Kidney epithelial cell (primary cell): ENCODE measurements around the gene MAGI3. TPM values are rescaled to one million over a fixed set of nuclear protein-coding genes. Genes with fewer than 3 reads are reported as not detected.

Experiments
- DNase-seq: peaks from one replicate; pipeline ENCODE4 v3.0.0-alpha.2; 2010; ENCODE audit warnings: low read depth
- H3K27me3 ChIP-seq: 2 replicates; pipeline ENCODE4 v1.6.0; 2011; ENCODE audit warnings: low read length; ENCODE audit not compliant: control insufficient read depth, insufficient read depth
- H3K36me3 ChIP-seq: 2 replicates; pipeline ENCODE4 v1.5.1; 2011; ENCODE audit warnings: low read length; ENCODE audit not compliant: control insufficient read depth, insufficient read depth
- H3K4me3 ChIP-seq: 2 replicates; pipeline ENCODE4 v1.5.1; 2011; ENCODE audit warnings: low read depth, mild to moderate bottlenecking, control low read depth, low read length
- total RNA-seq: library from RNA; depleted of rRNA; stranded (reverse); fragments of >200 nt; gene quantifications from 2 replicates; pipeline ENCODE4 v1.2.3, GENCODE V29; 2015
- TF ChIP-seq, protein P1 (sequence below): IDR thresholded peaks from 2 replicates; pipeline ENCODE4 v1.5.1; 2011; ENCODE audit warnings: mild to moderate bottlenecking, moderate library complexity, low read length, control low read depth, inconsistent platforms; ENCODE audit not compliant: insufficient read depth, poor library complexity, severe bottlenecking

The MAGI3 gene
- total RNA-seq, 1 donor from 2014 or later, result 3.7 TPM

GRCh38 chr1:113519556-113519955, 129.2 kb downstream of the MAGI3 start:
- Histone ChIP-seq H3K36me3 (no peaks in the 10 kb centered on the region), H3K4me3 (no peak overlapping the region), H3K27me3 (no peaks in the 10 kb centered on the region)
- DNase-seq, result no peak
- TF ChIP-seq, protein P1, sequence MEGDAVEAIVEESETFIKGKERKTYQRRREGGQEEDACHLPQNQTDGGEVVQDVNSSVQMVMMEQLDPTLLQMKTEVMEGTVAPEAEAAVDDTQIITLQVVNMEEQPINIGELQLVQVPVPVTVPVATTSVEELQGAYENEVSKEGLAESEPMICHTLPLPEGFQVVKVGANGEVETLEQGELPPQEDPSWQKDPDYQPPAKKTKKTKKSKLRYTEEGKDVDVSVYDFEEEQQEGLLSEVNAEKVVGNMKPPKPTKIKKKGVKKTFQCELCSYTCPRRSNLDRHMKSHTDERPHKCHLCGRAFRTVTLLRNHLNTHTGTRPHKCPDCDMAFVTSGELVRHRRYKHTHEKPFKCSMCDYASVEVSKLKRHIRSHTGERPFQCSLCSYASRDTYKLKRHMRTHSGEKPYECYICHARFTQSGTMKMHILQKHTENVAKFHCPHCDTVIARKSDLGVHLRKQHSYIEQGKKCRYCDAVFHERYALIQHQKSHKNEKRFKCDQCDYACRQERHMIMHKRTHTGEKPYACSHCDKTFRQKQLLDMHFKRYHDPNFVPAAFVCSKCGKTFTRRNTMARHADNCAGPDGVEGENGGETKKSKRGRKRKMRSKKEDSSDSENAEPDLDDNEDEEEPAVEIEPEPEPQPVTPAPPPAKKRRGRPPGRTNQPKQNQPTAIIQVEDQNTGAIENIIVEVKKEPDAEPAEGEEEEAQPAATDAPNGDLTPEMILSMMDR, result no peak

DNA sequence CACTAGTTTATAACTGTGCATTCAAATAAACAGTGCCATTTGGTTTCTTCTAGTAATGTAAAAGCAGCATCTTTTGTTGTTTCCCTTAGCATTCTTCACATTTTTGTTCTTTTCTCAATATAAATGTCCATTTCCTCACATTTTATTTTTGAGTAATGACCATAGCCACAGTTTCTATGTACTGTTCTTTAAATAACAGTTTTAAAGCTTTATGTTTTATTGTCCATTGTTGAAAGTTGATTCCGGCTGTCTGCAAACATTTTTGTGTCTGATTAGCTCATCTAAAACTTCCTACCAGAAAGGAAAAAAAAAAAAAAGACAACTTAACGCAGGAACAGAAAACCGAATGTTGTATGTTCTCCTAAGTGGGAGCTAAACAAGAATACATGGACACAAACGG, 139.7 kb downstream of the MAGI3 start:
- H3K36me3 ChIP-seq, result no peaks in the 10 kb centered on the region
- no peaks in the 10 kb centered on the region for H3K27me3 ChIP-seq
- TF ChIP-seq, protein P1, result no peak
- no peak overlapping the region for H3K4me3 ChIP-seq
- DNase-seq, result no peak

GRCh38 chr1:113531321-113531720, 141.0 kb downstream of the MAGI3 start:
- DNase-seq, result no peak
- no peaks in the 10 kb centered on the region for H3K36me3 ChIP-seq
- H3K4me3 ChIP-seq, result no peak overlapping the region
- TF ChIP-seq, protein P1, result no peak
- no peaks in the 10 kb centered on the region for H3K27me3 ChIP-seq

DNA sequence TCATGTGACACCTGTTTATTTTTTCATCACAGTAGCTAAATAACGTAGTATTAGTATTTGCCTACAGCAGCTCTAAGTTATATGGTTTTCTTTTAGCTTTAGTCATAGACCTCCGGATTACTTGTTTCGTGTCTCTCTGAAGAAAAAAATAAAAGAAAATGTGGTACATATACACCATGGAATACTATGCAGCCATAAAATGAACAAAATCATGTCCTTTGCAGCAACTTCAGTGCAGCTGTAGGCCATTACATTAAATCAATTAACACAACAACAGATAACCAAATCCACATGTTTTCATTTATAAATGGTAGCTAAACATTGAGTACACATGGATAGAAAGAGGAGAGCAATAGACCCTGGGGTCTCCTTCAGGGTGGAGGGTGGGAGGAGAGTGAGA, 142.7 kb downstream of the MAGI3 start:
- no peak overlapping the region for H3K4me3 ChIP-seq
- TF ChIP-seq, protein P1, result no peak
- no peaks in the 10 kb centered on the region for H3K27me3 ChIP-seq
- DNase-seq, result no peak
- H3K36me3 ChIP-seq, result no peaks in the 10 kb centered on the region

DNA sequence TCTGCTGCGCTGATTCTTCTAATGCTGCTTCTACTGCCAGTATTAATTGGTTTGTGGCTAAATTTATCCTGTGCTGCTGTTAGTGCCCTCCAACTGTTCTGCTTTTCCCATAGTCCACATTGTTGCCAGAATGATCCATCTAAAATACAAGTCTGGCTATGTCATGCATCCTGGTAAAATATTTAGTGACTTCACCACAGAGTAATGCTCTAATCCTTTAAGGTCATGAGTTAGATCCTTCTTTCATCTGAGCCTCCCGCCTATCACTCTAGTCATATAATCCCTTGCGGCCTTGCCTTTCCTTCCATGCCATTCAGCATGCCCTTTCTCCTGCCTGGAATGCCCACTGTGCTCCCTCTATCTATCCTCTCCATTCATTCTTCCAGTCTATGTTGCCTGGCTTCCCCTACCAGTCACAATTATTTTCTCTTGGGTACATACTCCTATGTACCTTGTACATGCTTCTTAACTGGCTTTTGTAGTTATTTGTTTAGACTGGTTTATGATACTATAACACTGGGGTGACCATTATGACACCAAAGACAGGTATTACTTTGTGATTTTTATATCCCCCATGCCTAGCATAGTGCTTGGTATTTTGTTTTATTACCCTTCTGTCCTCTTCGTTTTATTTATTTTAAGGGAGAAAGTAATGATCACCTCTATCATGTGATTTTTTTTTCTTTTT, 144.0 kb downstream of the MAGI3 start:
- no peak overlapping the region for H3K4me3 ChIP-seq
- H3K36me3 ChIP-seq, result no peaks in the 10 kb centered on the region
- TF ChIP-seq, protein P1, result no peak
- H3K27me3 ChIP-seq, result no peaks in the 10 kb centered on the region
- peak; percentile 10 for DNase-seq

GRCh38 chr1:113534875-113535274, 144.6 kb downstream of the MAGI3 start:
- Histone ChIP-seq H3K27me3 (no peaks in the 10 kb centered on the region), H3K4me3 (no peak overlapping the region), H3K36me3 (no peaks in the 10 kb centered on the region)
- TF ChIP-seq, protein P1, result no peak
- DNase-seq, result no peak
